ENCODE measurements around the gene CHN2.
"Not testable (repeated sequence)": the region's sequence is repeated elsewhere in the genome, so short reads cannot be mapped to it uniquely, and the experiment has no call there.

CHN2 gene

DNA sequence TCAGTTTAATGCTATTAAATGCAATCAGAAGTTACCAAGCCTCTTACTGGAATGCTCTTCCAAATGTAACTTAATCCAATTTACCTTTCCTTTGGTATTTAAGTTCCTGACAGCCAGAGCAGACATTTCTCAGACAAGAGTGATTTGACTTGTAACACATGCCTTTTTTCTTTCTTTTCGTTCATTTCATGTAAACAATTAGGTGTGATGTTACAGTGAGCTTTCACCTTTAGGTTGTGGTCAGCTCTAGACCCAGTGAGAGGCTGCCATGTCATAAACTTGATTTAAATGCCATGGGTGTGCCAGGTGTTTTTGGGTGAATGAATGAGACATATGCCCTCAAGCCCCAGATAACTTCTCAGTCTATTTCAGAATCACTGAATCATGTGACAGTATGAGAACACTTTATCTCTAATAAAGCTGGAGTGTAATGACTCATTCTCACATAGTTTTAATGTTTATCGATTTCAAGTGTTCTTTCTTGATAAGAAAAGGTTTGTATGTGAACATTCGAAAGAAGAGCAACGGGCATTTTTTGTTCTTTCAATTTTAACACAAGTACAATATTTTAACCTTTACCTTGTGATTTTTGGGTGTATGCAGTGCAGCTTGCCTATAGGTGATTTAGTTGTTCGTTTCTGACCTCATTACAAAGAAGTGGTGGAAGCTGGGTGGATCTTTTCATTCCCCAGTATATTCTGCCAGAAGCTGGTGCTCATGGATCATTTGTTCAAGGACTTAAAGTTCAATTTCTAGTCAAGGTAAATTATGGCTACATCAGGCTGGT is 61.5 kb downstream of the CHN2 start:
- no peak for DNase-seq (ENCODE audit: low read depth)
- TF ChIP-seq CTCF (IDR thresholded peaks at IDR 0.05; ENCODE audit: low read depth, low read length): no peak
- no peak for TF ChIP-seq POLR2A (IDR thresholded peaks at IDR 0.05; ENCODE audit: extremely low read depth, insufficient read length)
- TF ChIP-seq MYC (IDR thresholded peaks at IDR 0.05; ENCODE audit: low read depth, low read length): no peak
- TF ChIP-seq MAX (IDR thresholded peaks at IDR 0.05; ENCODE audit: low read depth, low read length): no peak

GRCh38 chr7:29256693-29257002 is 62.1 kb downstream of the CHN2 start:
- H3K4me3 ChIP-seq (ENCODE audit: low read depth, low read length): no peak overlapping the region
- no peak for TF ChIP-seq POLR2A (IDR thresholded peaks at IDR 0.05; ENCODE audit: extremely low read depth, insufficient read length)
- no peak for TF ChIP-seq MYC (IDR thresholded peaks at IDR 0.05; ENCODE audit: low read depth, low read length)
- no peak for TF ChIP-seq MAX (IDR thresholded peaks at IDR 0.05; ENCODE audit: low read depth, low read length)
- no peak for DNase-seq (ENCODE audit: low read depth)

More for the DNA sequence above, 61.5 kb downstream of the CHN2 start:
- no peak overlapping the region for H3K4me3 ChIP-seq (ENCODE audit: low read depth, low read length)

DNA sequence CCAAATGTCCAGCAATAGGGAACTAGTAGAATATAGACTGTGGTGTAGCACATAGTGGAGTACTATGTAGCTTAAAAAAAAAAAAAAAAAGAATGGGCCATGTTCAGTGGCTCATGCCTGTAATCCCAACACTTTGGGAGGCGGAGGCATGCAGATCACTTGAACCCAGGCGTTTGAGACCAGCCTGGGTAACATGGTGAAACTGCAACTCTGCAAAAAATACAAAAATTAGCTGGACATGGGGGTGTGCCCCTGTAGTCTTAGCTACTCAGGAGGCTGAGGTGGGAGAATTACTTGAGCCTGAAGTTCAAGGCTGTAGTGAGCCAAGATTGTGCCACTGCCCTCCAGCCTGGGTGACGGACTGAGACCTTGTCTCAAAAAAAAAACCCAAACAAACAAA is 64.4 kb downstream of the CHN2 start:
- TF ChIP-seq MAX (IDR thresholded peaks at IDR 0.05; ENCODE audit: low read depth, low read length) (no peak), MYC (IDR thresholded peaks at IDR 0.05; ENCODE audit: low read depth, low read length) (no peak), CTCF (IDR thresholded peaks at IDR 0.05; ENCODE audit: low read depth, low read length) (no peak), POLR2A (IDR thresholded peaks at IDR 0.05; ENCODE audit: extremely low read depth, insufficient read length) (no peak)
- no peak for DNase-seq (ENCODE audit: low read depth)
- H3K4me3 ChIP-seq (ENCODE audit: low read depth, low read length): no peak overlapping the region

GRCh38 chr7:29262191-29262917 is 67.8 kb downstream of the CHN2 start:
- no peak for DNase-seq (ENCODE audit: low read depth)
- no peak for TF ChIP-seq CTCF (IDR thresholded peaks at IDR 0.05; ENCODE audit: low read depth, low read length)
- TF ChIP-seq MAX (IDR thresholded peaks at IDR 0.05; ENCODE audit: low read depth, low read length): no peak
- TF ChIP-seq MYC (IDR thresholded peaks at IDR 0.05; ENCODE audit: low read depth, low read length): no peak
- no peak for TF ChIP-seq POLR2A (IDR thresholded peaks at IDR 0.05; ENCODE audit: extremely low read depth, insufficient read length)
- H3K4me3 ChIP-seq (ENCODE audit: low read depth, low read length): no peak overlapping the region

GRCh38 chr7:29263601-29264207 is 69.1 kb downstream of the CHN2 start:
- not testable (repeated sequence) for H3K4me3 ChIP-seq (ENCODE audit: low read depth, low read length); DNase-seq (ENCODE audit: low read depth)

DNA sequence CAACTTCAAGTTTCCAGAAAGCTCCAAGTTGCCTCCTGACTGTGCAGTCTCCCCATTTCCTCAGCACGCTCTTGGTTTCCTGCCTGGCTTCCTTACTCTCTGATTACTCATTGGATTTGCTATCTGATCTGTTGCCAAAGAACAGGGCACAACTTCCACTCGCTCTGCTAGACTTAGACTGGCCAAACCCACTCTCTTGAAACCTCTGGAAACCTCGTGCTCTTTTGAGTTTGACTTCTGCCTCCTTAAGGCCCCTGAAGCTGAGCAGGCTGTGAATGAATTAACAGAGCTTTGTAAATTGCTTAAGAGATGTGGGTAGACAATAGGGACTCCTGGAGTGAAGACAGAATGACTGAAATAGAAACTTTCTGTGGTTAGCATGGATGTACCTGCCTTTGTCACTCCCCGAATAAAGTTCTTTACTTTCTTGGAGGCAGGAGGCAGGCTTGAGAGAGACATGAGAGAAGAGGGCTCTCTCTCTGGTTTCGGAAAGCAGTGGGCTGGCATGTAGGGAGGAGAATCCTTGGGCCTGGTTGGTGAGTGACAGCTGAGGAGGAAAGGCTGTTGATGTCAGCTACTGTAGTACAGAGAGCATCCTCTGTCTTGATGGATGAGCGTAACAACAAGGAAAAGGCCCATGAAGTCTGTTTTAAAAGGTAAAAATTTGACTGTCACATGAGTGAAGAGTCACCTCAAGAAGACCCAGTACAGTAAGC is 70.8 kb downstream of the CHN2 start:
- DNase-seq (ENCODE audit: low read depth): no peak
- H3K4me3 ChIP-seq (ENCODE audit: low read depth, low read length): no peak overlapping the region
- TF ChIP-seq MYC (IDR thresholded peaks at IDR 0.05; ENCODE audit: low read depth, low read length): no peak
- no peak for TF ChIP-seq POLR2A (IDR thresholded peaks at IDR 0.05; ENCODE audit: extremely low read depth, insufficient read length)
- TF ChIP-seq CTCF (IDR thresholded peaks at IDR 0.05; ENCODE audit: low read depth, low read length): no peak
- TF ChIP-seq MAX (IDR thresholded peaks at IDR 0.05; ENCODE audit: low read depth, low read length): no peak
